ENCODE data around the gene KMT2A. TPM values are rescaled to one million over a fixed set of nuclear protein-coding genes. Genes with fewer than 3 reads are reported as not detected.

Gene KMT2A
- total RNA-seq, 1 donor from 2014 or later = 56.8 TPM

- H3K27ac Mint-ChIP-seq (ENCODE audit: unreplicated experiment) = no peak overlapping the region
- TF ChIP-seq, protein P1, sequence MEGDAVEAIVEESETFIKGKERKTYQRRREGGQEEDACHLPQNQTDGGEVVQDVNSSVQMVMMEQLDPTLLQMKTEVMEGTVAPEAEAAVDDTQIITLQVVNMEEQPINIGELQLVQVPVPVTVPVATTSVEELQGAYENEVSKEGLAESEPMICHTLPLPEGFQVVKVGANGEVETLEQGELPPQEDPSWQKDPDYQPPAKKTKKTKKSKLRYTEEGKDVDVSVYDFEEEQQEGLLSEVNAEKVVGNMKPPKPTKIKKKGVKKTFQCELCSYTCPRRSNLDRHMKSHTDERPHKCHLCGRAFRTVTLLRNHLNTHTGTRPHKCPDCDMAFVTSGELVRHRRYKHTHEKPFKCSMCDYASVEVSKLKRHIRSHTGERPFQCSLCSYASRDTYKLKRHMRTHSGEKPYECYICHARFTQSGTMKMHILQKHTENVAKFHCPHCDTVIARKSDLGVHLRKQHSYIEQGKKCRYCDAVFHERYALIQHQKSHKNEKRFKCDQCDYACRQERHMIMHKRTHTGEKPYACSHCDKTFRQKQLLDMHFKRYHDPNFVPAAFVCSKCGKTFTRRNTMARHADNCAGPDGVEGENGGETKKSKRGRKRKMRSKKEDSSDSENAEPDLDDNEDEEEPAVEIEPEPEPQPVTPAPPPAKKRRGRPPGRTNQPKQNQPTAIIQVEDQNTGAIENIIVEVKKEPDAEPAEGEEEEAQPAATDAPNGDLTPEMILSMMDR (IDR thresholded peaks at IDR 0.05) = no peak
- H3K27me3 Mint-ChIP-seq (ENCODE audit: unreplicated experiment) = no peaks in the 10 kb centered on the region
- H3K36me3 Mint-ChIP-seq (ENCODE audit: unreplicated experiment) = peaks cover 51% of the 10 kb centered on the region
- no peak for DNase-seq (ENCODE audit: extremely low spot score, unreplicated experiment)
- no peaks in the 10 kb centered on the region for H3K4me1 Mint-ChIP-seq (ENCODE audit: unreplicated experiment)
- H3K9me3 Mint-ChIP-seq (ENCODE audit: unreplicated experiment) = no peaks in the 10 kb centered on the region
- no peak overlapping the region for H3K4me3 Mint-ChIP-seq (ENCODE audit: unreplicated experiment)
These were observed 48.1 kb downstream of the KMT2A start for GRCh38 chr11:118484405-118484804.

- no peaks in the 10 kb centered on the region for H3K4me1 Mint-ChIP-seq (ENCODE audit: unreplicated experiment)
- no peaks in the 10 kb centered on the region for H3K9me3 Mint-ChIP-seq (ENCODE audit: unreplicated experiment)
- no peak overlapping the region for H3K27ac Mint-ChIP-seq (ENCODE audit: unreplicated experiment)
- TF ChIP-seq, protein P1 (IDR thresholded peaks at IDR 0.05) = peak; percentile 26
- H3K4me3 Mint-ChIP-seq (ENCODE audit: unreplicated experiment) = no peak overlapping the region
- no peaks in the 10 kb centered on the region for H3K27me3 Mint-ChIP-seq (ENCODE audit: unreplicated experiment)
- H3K36me3 Mint-ChIP-seq (ENCODE audit: unreplicated experiment) = peaks cover 57% of the 10 kb centered on the region
- no peak for DNase-seq (ENCODE audit: extremely low spot score, unreplicated experiment)
These were observed 49.0 kb downstream of the KMT2A start for GRCh38 chr11:118485273-118485672.

DNA sequence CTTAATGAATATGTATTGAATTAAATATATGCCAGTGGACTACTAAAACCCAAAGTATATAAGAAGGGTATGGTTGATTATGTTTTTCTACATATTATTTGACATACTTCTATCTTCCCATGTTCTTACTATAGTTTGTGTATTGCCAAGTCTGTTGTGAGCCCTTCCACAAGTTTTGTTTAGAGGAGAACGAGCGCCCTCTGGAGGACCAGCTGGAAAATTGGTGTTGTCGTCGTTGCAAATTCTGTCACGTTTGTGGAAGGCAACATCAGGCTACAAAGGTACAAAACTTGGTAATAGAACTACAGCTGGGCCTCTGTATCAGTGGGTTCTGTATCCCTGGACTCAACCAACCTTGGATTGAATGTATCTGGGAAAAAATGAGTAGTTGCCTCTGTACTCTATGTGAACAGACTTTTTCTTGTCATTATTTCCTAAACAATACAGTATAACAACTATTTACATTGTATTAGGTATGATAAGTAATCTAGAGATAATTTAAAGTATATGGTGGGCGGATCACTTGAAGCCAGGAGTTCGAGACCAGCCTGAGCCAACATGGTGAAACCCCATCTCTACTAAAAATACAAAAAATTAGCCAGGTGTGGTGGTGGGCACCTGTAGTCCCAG lies 52.3 kb downstream of the KMT2A start:
- TF ChIP-seq, protein P1 (IDR thresholded peaks at IDR 0.05) = peak; percentile 88
- H3K27ac Mint-ChIP-seq (ENCODE audit: unreplicated experiment) = no peak overlapping the region
- H3K4me1 Mint-ChIP-seq (ENCODE audit: unreplicated experiment) = no peaks in the 10 kb centered on the region
- H3K4me3 Mint-ChIP-seq (ENCODE audit: unreplicated experiment) = no peak overlapping the region
- no peaks in the 10 kb centered on the region for H3K27me3 Mint-ChIP-seq (ENCODE audit: unreplicated experiment)
- H3K9me3 Mint-ChIP-seq (ENCODE audit: unreplicated experiment) = no peaks in the 10 kb centered on the region
- peaks cover 58% of the 10 kb centered on the region for H3K36me3 Mint-ChIP-seq (ENCODE audit: unreplicated experiment)
- DNase-seq (ENCODE audit: extremely low spot score, unreplicated experiment) = peak; percentile 86

DNA sequence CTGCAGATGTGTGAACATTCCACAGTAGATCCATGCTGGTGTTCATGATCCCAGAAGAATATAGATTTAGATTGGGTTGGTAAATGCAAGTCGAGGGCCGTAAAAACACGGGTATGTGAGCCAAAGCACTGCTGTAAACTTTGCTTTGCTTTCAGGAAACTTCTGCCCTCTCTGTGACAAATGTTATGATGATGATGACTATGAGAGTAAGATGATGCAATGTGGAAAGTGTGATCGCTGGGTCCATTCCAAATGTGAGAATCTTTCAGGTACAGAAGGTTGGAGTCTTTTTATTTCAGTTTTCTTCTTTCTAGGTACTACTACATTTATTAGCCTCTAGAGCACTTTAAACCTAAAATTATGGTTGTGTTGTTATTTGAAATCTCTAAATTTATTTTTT lies 54.7 kb downstream of the KMT2A start:
- DNase-seq (ENCODE audit: extremely low spot score, unreplicated experiment) = no peak
- Mint-ChIP-seq H3K9me3 (ENCODE audit: unreplicated experiment) (no peaks in the 10 kb centered on the region), H3K27me3 (ENCODE audit: unreplicated experiment) (no peaks in the 10 kb centered on the region), H3K27ac (ENCODE audit: unreplicated experiment) (no peak overlapping the region), H3K4me3 (ENCODE audit: unreplicated experiment) (no peak overlapping the region), H3K36me3 (ENCODE audit: unreplicated experiment) (peaks cover 57% of the 10 kb centered on the region), H3K4me1 (ENCODE audit: unreplicated experiment) (no peaks in the 10 kb centered on the region)
- TF ChIP-seq, protein P1 (IDR thresholded peaks at IDR 0.05) = no peak

DNA sequence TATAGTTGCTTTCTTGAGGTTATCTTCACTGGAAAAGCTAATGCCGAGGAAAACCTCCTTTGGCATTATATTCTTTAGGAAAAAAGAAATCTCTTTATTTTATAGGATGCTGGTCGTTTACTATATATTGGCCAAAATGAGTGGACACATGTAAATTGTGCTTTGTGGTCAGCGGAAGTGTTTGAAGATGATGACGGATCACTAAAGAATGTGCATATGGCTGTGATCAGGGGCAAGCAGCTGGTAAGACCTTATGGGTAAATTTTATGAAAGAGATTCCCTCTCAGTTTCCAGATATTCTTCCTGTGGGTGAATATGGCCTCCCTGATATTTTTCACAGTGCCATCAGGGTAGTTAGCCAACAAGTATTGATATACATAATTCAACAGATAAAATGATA lies 61.5 kb downstream of the KMT2A start:
- Mint-ChIP-seq H3K27me3 (ENCODE audit: unreplicated experiment) (no peaks in the 10 kb centered on the region), H3K4me3 (ENCODE audit: unreplicated experiment) (no peak overlapping the region), H3K4me1 (ENCODE audit: unreplicated experiment) (no peaks in the 10 kb centered on the region), H3K36me3 (ENCODE audit: unreplicated experiment) (peaks cover 65% of the 10 kb centered on the region), H3K27ac (ENCODE audit: unreplicated experiment) (no peak overlapping the region), H3K9me3 (ENCODE audit: unreplicated experiment) (no peaks in the 10 kb centered on the region)
- DNase-seq (ENCODE audit: extremely low spot score, unreplicated experiment) = no peak
- TF ChIP-seq, protein P1 (IDR thresholded peaks at IDR 0.05) = no peak

Measured in osteocyte (in vitro differentiated cells).